SJSA1 (cell line): ENCODE data around the gene SLC16A2. TPM values are rescaled to one million over a fixed set of nuclear protein-coding genes. Genes with fewer than 3 reads are reported as not detected.

Source experiments
- DNase-seq, 2 experiments: peaks; one replicate each; pipeline ENCODE4 v3.0.0-alpha.2; 2015 to 2020; ENCODE audit warnings: low spot score in 2 of 2, low read depth in 1 of 2
- H3K27ac ChIP-seq: fragments of 250-450 bp; sonication (Bioruptor Pico); 2 replicates; pipeline ENCODE4 v1.5.1; 2020; ENCODE audit warnings: mild to moderate bottlenecking, moderate library complexity
- H3K27me3 ChIP-seq: fragments of 250-450 bp; sonication (Bioruptor Pico); replicated peaks from 2 replicates; pipeline ENCODE4 v1.5.1; 2020; ENCODE audit warnings: mild to moderate bottlenecking, moderate library complexity
- H3K36me3 ChIP-seq: fragments of 250-450 bp; sonication (Bioruptor Pico); 2 replicates; pipeline ENCODE4 v1.5.1; 2020; ENCODE audit warnings: mild to moderate bottlenecking
- H3K4me1 ChIP-seq: fragments of 250-450 bp; sonication (Bioruptor Pico); replicated peaks from 2 replicates; pipeline ENCODE4 v1.6.1; 2021; ENCODE audit warnings: mild to moderate bottlenecking
- H3K4me3 ChIP-seq: fragments of 250-450 bp; sonication (Bioruptor Pico); 2 replicates; pipeline ENCODE4 v1.5.1; 2020; ENCODE audit warnings: mild to moderate bottlenecking
- H3K9me3 ChIP-seq: fragments of 250-450 bp; sonication (Bioruptor Pico); replicated peaks from 2 replicates; pipeline ENCODE4 v1.5.1; 2020; ENCODE audit warnings: mild to moderate bottlenecking
- total RNA-seq: library from RNA; depleted of rRNA; stranded (reverse); fragments of >200 nt; shearing (Covaris generic); gene quantifications from 2 replicates; pipeline ENCODE4 v1.2.3, GENCODE V29; 2014; rRNA removed

The SLC16A2 gene
- 11.9 and 14.1 TPM in 2 replicates for total RNA-seq

GRCh38 chrX:74421036-74421739 lies at the start of gene SLC16A2:
Gene SLC16A2, plus strand, starts transcription at chrX:74421493. Its CDS starts 145 bp downstream, at chrX:74421638.
- H3K27ac ChIP-seq: peak within 1 kb of the TSS; percentile 73
- peak; percentile 55 to 84 for DNase-seq
- no peaks in the 10 kb centered on the region for H3K27me3 ChIP-seq
- peak within 1 kb of the TSS; percentile 55 for H3K4me3 ChIP-seq
- H3K36me3 ChIP-seq: no peaks in the 10 kb centered on the region
- H3K4me1 ChIP-seq: peaks cover 14% of the 10 kb centered on the region
- no peaks in the 10 kb centered on the region for H3K9me3 ChIP-seq

- H3K4me1 ChIP-seq: no peaks in the 10 kb centered on the region
- H3K27me3 ChIP-seq: no peaks in the 10 kb centered on the region
- no peak overlapping the region for H3K4me3 ChIP-seq
- no peak overlapping the region for H3K27ac ChIP-seq
- H3K9me3 ChIP-seq: no peaks in the 10 kb centered on the region
- no peaks in the 10 kb centered on the region for H3K36me3 ChIP-seq
- DNase-seq: no peak
Observed at GRCh38 chrX:74372272-74372671, 49.0 kb upstream of the SLC16A2 start.

- Histone ChIP-seq H3K4me1 (peaks cover 8% of the 10 kb centered on the region), H3K27ac (no peak overlapping the region), H3K9me3 (no peaks in the 10 kb centered on the region), H3K36me3 (no peaks in the 10 kb centered on the region), H3K4me3 (no peak overlapping the region), H3K27me3 (no peaks in the 10 kb centered on the region)
- DNase-seq: no peak
Observed at GRCh38 chrX:74377282-74377681, 44.0 kb upstream of the SLC16A2 start.

GRCh38 chrX:74382613-74383012 lies 38.7 kb upstream of the SLC16A2 start:
- H3K27ac ChIP-seq: peak overlapping the region; percentile 37; the same call in 1 of the 2 replicates
- no peak overlapping the region for H3K4me3 ChIP-seq
- peaks cover 17% of the 10 kb centered on the region for H3K4me1 ChIP-seq
- H3K36me3 ChIP-seq: no peaks in the 10 kb centered on the region
- H3K9me3 ChIP-seq: no peaks in the 10 kb centered on the region
- peak; percentile 88 to 91 for DNase-seq
- no peaks in the 10 kb centered on the region for H3K27me3 ChIP-seq

GRCh38 chrX:74383611-74384010 lies 37.7 kb upstream of the SLC16A2 start:
- no peaks in the 10 kb centered on the region for H3K27me3 ChIP-seq
- peak; percentile 39 to 46 for DNase-seq
- H3K27ac ChIP-seq: no peak overlapping the region
- H3K4me1 ChIP-seq: peaks cover 17% of the 10 kb centered on the region
- no peaks in the 10 kb centered on the region for H3K36me3 ChIP-seq
- no peaks in the 10 kb centered on the region for H3K9me3 ChIP-seq
- H3K4me3 ChIP-seq: no peak overlapping the region

- no peak overlapping the region for H3K4me3 ChIP-seq
- H3K4me1 ChIP-seq: no peaks in the 10 kb centered on the region
- no peak overlapping the region for H3K27ac ChIP-seq
- H3K36me3 ChIP-seq: no peaks in the 10 kb centered on the region
- no peaks in the 10 kb centered on the region for H3K27me3 ChIP-seq
- H3K9me3 ChIP-seq: no peaks in the 10 kb centered on the region
- no peak for DNase-seq
Observed at GRCh38 chrX:74389016-74389722, 32.1 kb upstream of the SLC16A2 start.

GRCh38 chrX:74395556-74395955 lies 25.7 kb upstream of the SLC16A2 start:
- H3K4me1 ChIP-seq: no peaks in the 10 kb centered on the region
- H3K9me3 ChIP-seq: no peaks in the 10 kb centered on the region
- H3K4me3 ChIP-seq: no peak overlapping the region
- DNase-seq: no peak
- H3K27me3 ChIP-seq: no peaks in the 10 kb centered on the region
- no peak overlapping the region for H3K27ac ChIP-seq
- H3K36me3 ChIP-seq: no peaks in the 10 kb centered on the region

GRCh38 chrX:74405973-74406489 lies 15.3 kb upstream of the SLC16A2 start:
- H3K27ac ChIP-seq: no peak overlapping the region
- H3K4me1 ChIP-seq: no peaks in the 10 kb centered on the region
- DNase-seq: no peak
- H3K27me3 ChIP-seq: no peaks in the 10 kb centered on the region
- no peak overlapping the region for H3K4me3 ChIP-seq
- H3K9me3 ChIP-seq: no peaks in the 10 kb centered on the region
- H3K36me3 ChIP-seq: no peaks in the 10 kb centered on the region

- no peak overlapping the region for H3K27ac ChIP-seq
- H3K4me1 ChIP-seq: no peaks in the 10 kb centered on the region
- H3K9me3 ChIP-seq: no peaks in the 10 kb centered on the region
- H3K36me3 ChIP-seq: no peaks in the 10 kb centered on the region
- DNase-seq: no peak
- H3K4me3 ChIP-seq: no peak overlapping the region
- H3K27me3 ChIP-seq: no peaks in the 10 kb centered on the region
Observed at GRCh38 chrX:74408304-74408703, 13.0 kb upstream of the SLC16A2 start.

GRCh38 chrX:74419864-74420195 lies 1.5 kb upstream of the SLC16A2 start:
- no peaks in the 10 kb centered on the region for H3K36me3 ChIP-seq
- H3K27ac ChIP-seq: peak overlapping the region; percentile 73; the same call in 1 of the 2 replicates
- no peak for DNase-seq

GRCh38 chrX:74420196-74421035 lies 877 bp upstream of the SLC16A2 start:
- Histone ChIP-seq H3K36me3 (no peaks in the 10 kb centered on the region), H3K27me3 (no peaks in the 10 kb centered on the region), H3K4me3 (peak overlapping the region; percentile 55), H3K9me3 (no peaks in the 10 kb centered on the region), H3K27ac (peak overlapping the region; percentile 73), H3K4me1 (peaks cover 14% of the 10 kb centered on the region)
- DNase-seq: peak; percentile 56 to 59

More at GRCh38 chrX:74419864-74420195, 1.5 kb upstream of the SLC16A2 start:
- H3K4me1 ChIP-seq: peaks cover 14% of the 10 kb centered on the region
- no peaks in the 10 kb centered on the region for H3K9me3 ChIP-seq
- peak overlapping the region; percentile 55 for H3K4me3 ChIP-seq
- no peaks in the 10 kb centered on the region for H3K27me3 ChIP-seq

GRCh38 chrX:74421740-74422352 lies 553 bp downstream of the SLC16A2 start:
- H3K36me3 ChIP-seq: no peaks in the 10 kb centered on the region
- H3K27me3 ChIP-seq: no peaks in the 10 kb centered on the region
- peak overlapping the region; percentile 55 for H3K4me3 ChIP-seq
- H3K9me3 ChIP-seq: no peaks in the 10 kb centered on the region
- no peak overlapping the region for H3K27ac ChIP-seq
- no peak for DNase-seq
- peaks cover 14% of the 10 kb centered on the region for H3K4me1 ChIP-seq

GRCh38 chrX:74422576-74423288 lies 1.4 kb downstream of the SLC16A2 start:
- H3K36me3 ChIP-seq: no peaks in the 10 kb centered on the region
- H3K27me3 ChIP-seq: no peaks in the 10 kb centered on the region
- peaks cover 14% of the 10 kb centered on the region for H3K4me1 ChIP-seq
- no peaks in the 10 kb centered on the region for H3K9me3 ChIP-seq
- H3K4me3 ChIP-seq: peak overlapping the region; percentile 55
- DNase-seq: peak; percentile 49 to 53
- H3K27ac ChIP-seq: no peak overlapping the region
